Lower leg skin (tissue), 3 donors: ENCODE data around the gene SELENOT.

ENCODE experiments used
- CTCF ChIP-seq, 3 donors: fragments of 450-650 bp; IDR thresholded peaks; one replicate each; pipeline ENCODE4 v1.5.1; 2016; ENCODE audit warnings: antibody characterized with exemption in 3 of 3, mild to moderate bottlenecking in 3 of 3, moderate library complexity in 2 of 3
- POLR2A ChIP-seq, 2 donors: fragments of 450-650 bp; IDR thresholded peaks; one replicate each; pipeline ENCODE4 v1.6.1; 2016 to 2017; ENCODE audit warnings: antibody characterized with exemption in 2 of 2, mild to moderate bottlenecking in 1 of 2, moderate library complexity in 1 of 2

- TF ChIP-seq CTCF (IDR thresholded peaks at IDR 0.05) (no peak), POLR2A (IDR thresholded peaks at IDR 0.05) (no peak)
Observed at GRCh38 chr3:150663461-150663860, 60.3 kb downstream of the SELENOT start.
